Spleen (tissue), 7 donors: Measurements from ENCODE around the gene PIP5K1A.

Source experiments
- CTCF ChIP-seq, 11 experiments: fragments of 200-600 bp in 7 of 11; fragments of 450-650 bp in 4 of 11; sonication (generic) in 4 of 11; IDR thresholded peaks in 8 of 11; conservative IDR thresholded peaks in 3 of 11; 1 replicate in 7 of 11; 2 replicates in 4 of 11; pipeline versions ENCODE4 v1.4.0 to v1.8.0; 2016 to 2021; ENCODE audit warnings: antibody characterized with exemption in 11 of 11, inconsistent platforms in 4 of 11, mild to moderate bottlenecking in 1 of 11
- POLR2A ChIP-seq, 3 donors: fragments of 450-650 bp; IDR thresholded peaks; one replicate each; pipeline ENCODE4 v1.5.1; 2017; ENCODE audit warnings: antibody characterized with exemption in 3 of 3, mild to moderate bottlenecking in 1 of 3
- POLR2AphosphoS5 ChIP-seq, 3 donors: sonication (generic); formaldehyde crosslinking; IDR thresholded peaks; one replicate each; pipeline ENCODE4 v1.5.1; 2017; ENCODE audit warnings: antibody characterized with exemption in 3 of 3
- donor health status: DM: no; HTN: no; CAD: no; lungs with moderate emphysema.
- donor health status: DM: no; HTN: no; CAD: no.
- donor health status: DM: no; HTN: no; CAD: no.

GRCh38 chr1:151238467-151238739 is 40.1 kb downstream of the PIP5K1A start:
- TF ChIP-seq POLR2AphosphoS5 (IDR thresholded peaks at IDR 0.05) (no peak), CTCF (IDR thresholded peaks at IDR 0.05 in 8 of 11, conservative IDR thresholded peaks at IDR 0.05 in 3 of 11) (no peak), POLR2A (IDR thresholded peaks at IDR 0.05) (no peak)
